Suprapubic skin (tissue), 4 donors: ENCODE results near the gene HLA-DQA2. TPM values are rescaled to one million over a fixed set of nuclear protein-coding genes. Genes with fewer than 3 reads are reported as not detected.

Experiments
- DNase-seq, 2 donors: peaks; one replicate each; pipeline ENCODE4 v3.0.0-alpha.2; 2019; ENCODE audit warnings: low spot score in 2 of 2
- H3K27ac ChIP-seq: fragments of 200-600 bp; sonication (generic); one replicate; pipeline ENCODE4 v1.5.1; 2019
- H3K27me3 ChIP-seq: fragments of 200-600 bp; sonication (generic); one replicate; pipeline ENCODE4 v1.5.1; 2019
- H3K36me3 ChIP-seq: fragments of 200-600 bp; sonication (generic); one replicate; pipeline ENCODE4 v1.5.1; 2019
- H3K4me1 ChIP-seq: fragments of 200-600 bp; sonication (generic); one replicate; pipeline ENCODE4 v1.5.1; 2019
- H3K4me3 ChIP-seq: fragments of 200-600 bp; sonication (generic); one replicate; pipeline ENCODE4 v1.5.1; 2019; ENCODE audit warnings: mild to moderate bottlenecking
- H3K9me3 ChIP-seq: fragments of 200-600 bp; sonication (generic); one replicate; pipeline ENCODE4 v1.5.1; 2019
- EP300 ChIP-seq: sonication (generic); formaldehyde crosslinking; IDR thresholded peaks from one replicate; pipeline ENCODE4 v1.6.1; 2017; ENCODE audit warnings: antibody characterized with exemption
- POLR2A ChIP-seq, 2 donors: fragments of 450-650 bp; IDR thresholded peaks; one replicate each; pipeline ENCODE4 v1.6.1; 2017; ENCODE audit warnings: antibody characterized with exemption in 2 of 2, mild to moderate bottlenecking in 2 of 2, moderate library complexity in 2 of 2
- POLR2AphosphoS5 ChIP-seq, 3 donors: sonication (generic); formaldehyde crosslinking; IDR thresholded peaks; one replicate each; pipeline ENCODE4 v1.6.1; 2017; ENCODE audit warnings: antibody characterized with exemption in 3 of 3
- WGBS: methylation state at CpG from one replicate; pipeline ENCODE4 v1.1.5; 2018; 5-methylcytosine and 5-hydroxymethylcytosine counted together
- total RNA-seq, 4 donors: library from RNA; depleted of rRNA; stranded (reverse); fragments of >200 nt; gene quantifications; one replicate each; pipeline ENCODE4 v1.1.0, GENCODE V29; 2016
- TF ChIP-seq, protein P1 (sequence below), 2 donors: fragments of 200-600 bp in 1 of 2; fragments of 450-650 bp in 1 of 2; sonication (generic) in 1 of 2; IDR thresholded peaks; one replicate each; pipeline ENCODE4 v1.5.1; 2016 to 2019; ENCODE audit warnings: antibody characterized with exemption in 2 of 2, mild to moderate bottlenecking in 1 of 2, moderate library complexity in 1 of 2

HLA-DQA2 gene
- total RNA-seq, 4 donors from 2014 or later: 2.8 to 12.5 (median 5.5) TPM

DNA sequence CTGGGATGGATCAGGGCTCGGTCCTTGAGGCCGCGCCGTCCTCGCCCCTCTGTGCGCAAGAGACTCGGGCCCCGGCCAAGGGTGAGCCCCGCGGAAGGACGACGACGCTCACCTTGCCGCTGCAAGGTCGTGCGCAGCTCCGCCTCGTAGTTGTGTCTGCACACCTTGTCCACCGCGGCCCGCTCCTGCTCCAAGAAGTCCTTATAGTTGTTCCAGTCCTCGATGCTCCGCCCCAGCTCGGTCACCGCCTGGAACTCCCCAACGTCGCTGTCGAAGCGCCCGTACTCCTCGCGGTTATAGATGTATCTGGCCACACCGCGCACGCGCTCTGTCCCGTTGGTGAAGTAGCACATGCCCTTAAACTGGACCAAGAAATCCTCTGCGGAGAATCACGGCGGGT is 20.4 kb downstream of the HLA-DQA2 start:
- Histone ChIP-seq H3K27me3 (peaks cover 28% of the 10 kb centered on the region), H3K4me3 (no peak overlapping the region), H3K36me3 (no peaks in the 10 kb centered on the region), H3K27ac (no peak overlapping the region), H3K4me1 (no peaks in the 10 kb centered on the region), H3K9me3 (no peaks in the 10 kb centered on the region)
- 65% methylated on average over 39 of the region's 40 CpGs for WGBS
- DNase-seq: no peak
- TF ChIP-seq POLR2A (IDR thresholded peaks at IDR 0.05): no peak
- no peak for TF ChIP-seq POLR2AphosphoS5 (IDR thresholded peaks at IDR 0.05)
- TF ChIP-seq, protein P1, sequence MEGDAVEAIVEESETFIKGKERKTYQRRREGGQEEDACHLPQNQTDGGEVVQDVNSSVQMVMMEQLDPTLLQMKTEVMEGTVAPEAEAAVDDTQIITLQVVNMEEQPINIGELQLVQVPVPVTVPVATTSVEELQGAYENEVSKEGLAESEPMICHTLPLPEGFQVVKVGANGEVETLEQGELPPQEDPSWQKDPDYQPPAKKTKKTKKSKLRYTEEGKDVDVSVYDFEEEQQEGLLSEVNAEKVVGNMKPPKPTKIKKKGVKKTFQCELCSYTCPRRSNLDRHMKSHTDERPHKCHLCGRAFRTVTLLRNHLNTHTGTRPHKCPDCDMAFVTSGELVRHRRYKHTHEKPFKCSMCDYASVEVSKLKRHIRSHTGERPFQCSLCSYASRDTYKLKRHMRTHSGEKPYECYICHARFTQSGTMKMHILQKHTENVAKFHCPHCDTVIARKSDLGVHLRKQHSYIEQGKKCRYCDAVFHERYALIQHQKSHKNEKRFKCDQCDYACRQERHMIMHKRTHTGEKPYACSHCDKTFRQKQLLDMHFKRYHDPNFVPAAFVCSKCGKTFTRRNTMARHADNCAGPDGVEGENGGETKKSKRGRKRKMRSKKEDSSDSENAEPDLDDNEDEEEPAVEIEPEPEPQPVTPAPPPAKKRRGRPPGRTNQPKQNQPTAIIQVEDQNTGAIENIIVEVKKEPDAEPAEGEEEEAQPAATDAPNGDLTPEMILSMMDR (IDR thresholded peaks at IDR 0.05): no peak
- no peak for TF ChIP-seq EP300

DNA sequence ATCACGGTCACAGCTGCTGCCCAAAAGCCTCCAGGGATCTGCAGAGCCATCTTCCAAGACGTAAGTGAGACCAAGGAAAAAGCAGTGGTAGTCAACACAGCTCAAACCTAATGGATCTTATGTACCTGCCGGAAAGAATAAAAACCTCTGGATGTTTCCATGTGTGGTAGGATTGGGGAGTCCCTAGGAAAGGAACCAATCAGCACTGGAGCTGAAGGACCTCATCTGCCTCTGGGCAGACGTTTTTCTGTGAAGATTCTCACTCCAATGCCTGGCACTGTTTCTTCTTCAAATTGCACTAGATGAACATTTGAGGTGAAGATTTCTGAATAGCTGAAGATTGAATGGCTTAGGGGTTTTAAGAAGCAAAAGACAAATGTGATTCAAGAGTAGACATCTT is 22.2 kb downstream of the HLA-DQA2 start, which contains the start of gene HLA-DQB2:
Gene HLA-DQB2 (minus strand): TSS at position 112 of the 400 bp plus-strand sequence. CDS start 62 bp downstream, at position 50.
- Histone ChIP-seq H3K4me3 (no peak within 1 kb of the TSS), H3K36me3 (no peaks in the 10 kb centered on the region), H3K4me1 (no peaks in the 10 kb centered on the region), H3K9me3 (no peaks in the 10 kb centered on the region), H3K27me3 (peaks cover 43% of the 10 kb centered on the region), H3K27ac (no peak within 1 kb of the TSS)
- WGBS: 46% methylated on average over 4 of the region's 4 CpGs
- TF ChIP-seq POLR2A (IDR thresholded peaks at IDR 0.05): no peak
- no peak for TF ChIP-seq EP300
- TF ChIP-seq POLR2AphosphoS5 (IDR thresholded peaks at IDR 0.05): no peak
- TF ChIP-seq, protein P1 (IDR thresholded peaks at IDR 0.05): no peak
- DNase-seq: no peak

DNA sequence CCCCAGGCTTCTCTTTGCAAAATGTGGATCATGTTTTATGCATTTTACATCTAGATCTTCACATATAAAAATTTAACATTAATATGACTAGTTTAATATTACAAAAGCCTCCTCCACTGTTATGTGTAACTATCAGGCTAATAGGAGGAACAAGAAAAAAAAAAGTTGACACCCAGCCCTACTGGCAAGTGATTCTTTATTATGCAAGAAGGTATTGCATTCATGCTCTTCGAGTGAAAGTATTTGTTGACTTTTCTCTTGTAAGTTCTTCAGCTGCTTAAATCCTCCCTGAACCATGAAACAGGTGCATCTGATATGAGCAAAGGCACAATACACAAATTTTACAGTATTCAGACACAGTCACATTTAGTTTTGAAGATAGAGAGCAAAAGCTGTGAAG is 22.9 kb downstream of the HLA-DQA2 start:
- no peak overlapping the region for H3K27ac ChIP-seq
- H3K4me1 ChIP-seq: no peaks in the 10 kb centered on the region
- H3K36me3 ChIP-seq: no peaks in the 10 kb centered on the region
- TF ChIP-seq POLR2A (IDR thresholded peaks at IDR 0.05) (no peak), EP300 (no peak), POLR2AphosphoS5 (IDR thresholded peaks at IDR 0.05) (no peak)
- TF ChIP-seq, protein P1 (IDR thresholded peaks at IDR 0.05): no peak
- WGBS: 31% methylated on average over 1 of the region's 1 CpG
- no peak for DNase-seq
- peaks cover 44% of the 10 kb centered on the region for H3K27me3 ChIP-seq
- H3K4me3 ChIP-seq: no peak overlapping the region
- H3K9me3 ChIP-seq: no peaks in the 10 kb centered on the region

DNA sequence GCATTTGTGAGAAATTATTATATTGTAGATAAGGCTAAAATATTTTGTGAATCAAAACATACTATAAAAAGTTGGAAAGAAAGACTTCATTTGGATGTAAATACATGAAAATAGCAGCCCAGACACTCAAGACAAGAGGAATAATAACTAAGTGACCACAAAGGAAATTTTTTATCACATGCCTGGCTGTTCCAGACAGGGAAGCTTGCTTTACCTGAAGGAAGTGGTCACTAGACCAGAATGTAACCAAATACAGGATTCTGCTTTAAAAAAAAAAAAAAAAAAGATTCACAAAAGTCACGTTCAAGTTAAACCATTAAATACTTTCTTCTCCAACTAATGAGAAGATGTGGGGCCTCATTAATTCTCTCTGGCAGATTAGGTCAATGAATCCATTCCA is 31.5 kb downstream of the HLA-DQA2 start:
- H3K36me3 ChIP-seq: no peaks in the 10 kb centered on the region
- H3K4me3 ChIP-seq: no peak overlapping the region
- H3K9me3 ChIP-seq: no peaks in the 10 kb centered on the region
- WGBS: 35% methylated on average over 1 of the region's 1 CpG
- TF ChIP-seq POLR2AphosphoS5 (IDR thresholded peaks at IDR 0.05) (no peak), EP300 (no peak), POLR2A (IDR thresholded peaks at IDR 0.05) (no peak)
- TF ChIP-seq, protein P1 (IDR thresholded peaks at IDR 0.05): no peak
- H3K4me1 ChIP-seq: no peaks in the 10 kb centered on the region
- no peak overlapping the region for H3K27ac ChIP-seq
- no peak for DNase-seq
- peaks cover 22% of the 10 kb centered on the region for H3K27me3 ChIP-seq

DNA sequence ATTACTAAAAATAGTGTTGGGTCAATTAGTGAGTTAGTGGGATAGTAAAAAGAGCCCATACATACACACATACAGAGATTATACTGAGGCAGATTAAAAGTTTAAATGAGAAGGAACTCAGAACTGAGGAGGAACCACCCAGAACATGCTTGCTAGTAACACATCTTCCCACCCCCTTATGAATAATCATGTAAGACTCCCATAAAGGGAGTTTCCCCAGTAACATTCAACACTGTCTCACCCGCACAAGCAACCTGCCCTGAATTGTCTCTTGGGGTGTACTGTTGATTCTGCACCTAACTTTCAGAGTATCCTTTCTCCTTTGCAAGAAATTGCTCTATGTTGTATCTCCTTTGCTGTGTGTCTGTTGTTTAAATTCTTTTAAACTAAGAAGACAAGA is 33.2 kb downstream of the HLA-DQA2 start:
- Histone ChIP-seq H3K9me3 (no peaks in the 10 kb centered on the region), H3K27ac (no peak overlapping the region), H3K4me3 (no peak overlapping the region), H3K36me3 (no peaks in the 10 kb centered on the region), H3K4me1 (no peaks in the 10 kb centered on the region), H3K27me3 (peaks cover 10% of the 10 kb centered on the region)
- 44% methylated on average over 1 of the region's 1 CpG for WGBS
- no peak for DNase-seq
- TF ChIP-seq, protein P1 (IDR thresholded peaks at IDR 0.05): no peak
- TF ChIP-seq POLR2A (IDR thresholded peaks at IDR 0.05) (no peak), POLR2AphosphoS5 (IDR thresholded peaks at IDR 0.05) (no peak), EP300 (no peak)
